GM18519 (cell line): ENCODE data around the gene CLIC1.
"Not testable (repeated sequence)": the region's sequence is repeated elsewhere in the genome, so short reads cannot be mapped to it uniquely, and the experiment has no call there.

Experiments
- ATAC-seq: cut with Tn5 transposase; IDR thresholded peaks from one replicate; pipeline ENCODE4 v1.9.1; 2021; ENCODE audit warnings: mild to moderate bottlenecking, moderate library complexity; ENCODE audit not compliant: unreplicated experiment, low FRiP score

Gene CLIC1

DNA sequence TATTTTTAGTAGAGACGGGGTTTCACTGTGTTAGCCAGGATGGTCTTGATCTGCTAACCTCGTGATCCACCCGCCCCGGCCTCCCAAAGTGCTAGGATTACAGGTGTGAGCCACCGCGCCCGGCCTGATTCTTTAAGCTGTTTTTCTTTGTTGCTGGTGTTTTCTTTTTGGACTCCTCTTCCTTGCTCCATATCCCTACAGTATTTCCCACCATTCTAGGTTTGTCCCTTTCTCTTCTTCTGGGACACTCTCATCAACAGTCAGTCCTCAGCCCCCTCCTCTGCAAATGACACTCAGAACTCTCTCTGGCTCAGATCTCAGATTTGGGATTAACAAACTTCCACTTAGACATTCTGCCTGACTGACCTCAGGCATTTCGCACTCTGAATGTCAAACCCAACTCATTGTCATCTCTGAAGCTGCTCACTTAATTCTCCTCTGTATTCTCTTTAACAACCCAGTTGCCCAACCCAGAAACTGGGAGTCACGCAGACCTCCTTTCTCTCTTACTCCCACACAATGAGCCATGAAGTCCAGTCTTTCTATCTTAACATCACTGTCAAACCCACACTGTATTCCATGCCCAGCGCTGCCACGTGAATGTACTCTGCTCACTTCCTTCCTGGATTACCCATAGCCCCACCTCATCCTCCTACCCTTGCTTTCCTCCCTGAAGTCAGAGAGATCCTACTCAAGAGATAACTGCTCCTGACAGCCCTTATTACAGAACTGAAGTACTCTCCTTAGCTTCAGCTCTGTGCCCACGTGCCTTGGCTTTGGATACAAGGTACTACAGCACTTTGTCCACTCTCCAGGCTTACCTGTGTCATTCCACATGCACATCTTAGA is 10.6 kb downstream of the CLIC1 start:
- no peak for ATAC-seq

DNA sequence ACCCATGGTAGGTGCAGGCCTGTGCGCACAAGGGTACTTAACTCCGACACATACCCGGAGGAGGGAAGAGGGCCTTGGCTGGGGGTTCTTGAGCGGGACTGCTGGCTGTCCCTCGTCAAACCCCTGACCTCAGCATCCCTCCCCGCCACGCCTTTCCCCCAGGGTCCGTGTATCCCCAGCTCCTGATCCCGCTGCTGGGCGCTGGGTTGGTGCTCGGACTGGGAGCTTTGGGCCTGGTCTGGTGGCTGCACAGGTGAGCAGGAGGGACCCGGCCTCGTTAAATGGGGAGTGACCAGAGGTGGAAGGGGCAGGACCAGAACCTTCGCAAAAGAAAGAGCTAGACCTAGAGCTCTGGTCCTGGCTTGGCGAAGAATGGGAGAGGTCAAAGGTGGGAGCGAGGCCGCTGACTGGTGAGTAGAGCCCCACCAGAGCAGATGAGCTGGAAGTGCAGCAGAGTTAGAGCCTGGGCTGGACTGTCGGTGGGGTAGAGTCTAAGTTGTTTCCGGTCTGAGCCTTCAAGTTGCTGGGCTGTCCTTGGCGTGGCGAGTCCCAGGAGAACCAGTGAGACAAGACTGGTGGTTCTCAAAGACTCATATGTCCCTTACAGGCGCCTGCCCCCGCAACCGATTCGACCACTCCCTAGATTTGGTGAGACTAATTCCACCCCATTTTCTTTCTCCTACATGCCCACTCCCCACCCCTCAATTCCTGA is 12.2 kb downstream of the CLIC1 start:
- no peak for ATAC-seq

DNA sequence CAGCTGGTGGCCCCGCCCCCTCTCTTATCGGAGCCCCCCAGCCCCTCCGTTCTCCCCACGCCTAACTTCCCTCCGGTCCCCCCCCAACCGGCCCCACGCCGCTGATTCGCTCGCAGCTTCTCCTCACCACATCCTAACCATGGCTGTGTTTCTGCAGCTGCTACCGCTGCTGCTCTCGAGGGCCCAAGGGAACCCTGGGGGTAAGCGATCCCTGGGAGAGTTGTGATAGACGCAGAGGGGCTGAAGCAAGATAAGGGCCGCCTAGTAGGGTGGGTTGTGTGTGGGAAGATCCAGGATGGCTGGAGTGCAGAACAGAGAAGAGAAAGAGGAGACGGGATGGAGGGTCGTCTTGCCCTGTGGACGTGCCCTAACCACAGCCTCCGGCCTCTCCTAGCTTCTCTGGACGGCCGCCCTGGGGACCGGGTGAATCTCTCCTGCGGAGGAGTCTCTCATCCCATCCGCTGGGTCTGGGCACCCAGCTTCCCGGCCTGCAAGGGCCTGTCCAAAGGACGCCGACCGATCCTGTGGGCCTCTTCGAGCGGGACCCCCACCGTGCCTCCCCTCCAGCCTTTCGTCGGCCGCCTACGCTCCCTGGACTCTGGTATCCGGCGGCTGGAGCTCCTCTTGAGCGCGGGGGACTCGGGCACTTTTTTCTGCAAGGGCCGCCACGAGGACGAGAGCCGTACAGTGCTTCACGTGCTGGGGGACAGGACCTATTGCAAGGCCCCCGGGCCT is 12.9 kb downstream of the CLIC1 start, which contains the start of gene MPIG6B:
TSS of gene MPIG6B (plus strand) at position 129 of the 735 bp plus-strand sequence. CDS start at position 140, 11 bp downstream.
- ATAC-seq, result no peak

- ATAC-seq, result no peak
Measured at GRCh38 chr6:31722173-31722572, 14.2 kb downstream of the CLIC1 start.

GRCh38 chr6:31721351-31722020 is 14.8 kb downstream of the CLIC1 start, which contains the start of gene LY6G6C:
LY6G6C (minus strand) TSS chr6:31721746; CDS start chr6:31721679, 67 bp downstream.
- no peak for ATAC-seq

DNA sequence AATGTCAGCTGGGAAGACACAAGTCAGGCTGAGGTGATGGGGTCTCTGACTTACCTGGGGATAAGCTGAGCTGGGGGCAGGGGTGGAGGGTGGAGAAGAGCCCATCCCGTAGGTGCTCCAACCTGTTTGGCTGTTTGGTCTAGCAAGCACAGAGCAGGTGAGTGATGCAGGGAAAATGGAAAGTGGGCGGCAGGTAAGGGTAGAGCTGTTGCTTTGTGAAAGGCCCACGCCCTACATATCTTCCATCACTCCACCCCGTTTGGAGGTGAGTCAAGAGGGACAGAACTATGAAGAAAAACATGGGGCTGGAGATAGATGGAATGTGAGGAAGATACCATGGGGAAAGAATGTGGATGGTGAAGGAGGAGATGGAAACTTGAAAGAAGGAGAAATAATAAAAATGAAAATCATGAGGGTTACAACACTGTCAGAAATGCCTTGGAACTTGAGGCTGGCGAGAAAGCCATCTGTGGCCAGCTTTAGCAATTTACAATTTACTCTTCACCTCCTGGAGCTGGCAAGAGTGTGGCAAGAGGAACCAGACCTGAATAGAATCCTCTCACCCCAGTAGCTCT is 16.0 kb downstream of the CLIC1 start:
- ATAC-seq, result no peak

GRCh38 chr6:31719001-31719400 is 17.3 kb downstream of the CLIC1 start:
- ATAC-seq, result no peak

GRCh38 chr6:31718265-31718664 is 18.1 kb downstream of the CLIC1 start:
- ATAC-seq, result no peak

GRCh38 chr6:31717499-31718222 is 18.7 kb downstream of the CLIC1 start:
- ATAC-seq, result no peak

GRCh38 chr6:31715022-31715958 is 21.0 kb downstream of the CLIC1 start, which contains the start of gene LY6G6D:
LY6G6D (plus strand) TSS chr6:31715348; CDS start chr6:31715356, 8 bp downstream.
- no peak for ATAC-seq

- no peak for ATAC-seq
Measured at GRCh38 chr6:31713991-31714684, 22.2 kb downstream of the CLIC1 start.

DNA sequence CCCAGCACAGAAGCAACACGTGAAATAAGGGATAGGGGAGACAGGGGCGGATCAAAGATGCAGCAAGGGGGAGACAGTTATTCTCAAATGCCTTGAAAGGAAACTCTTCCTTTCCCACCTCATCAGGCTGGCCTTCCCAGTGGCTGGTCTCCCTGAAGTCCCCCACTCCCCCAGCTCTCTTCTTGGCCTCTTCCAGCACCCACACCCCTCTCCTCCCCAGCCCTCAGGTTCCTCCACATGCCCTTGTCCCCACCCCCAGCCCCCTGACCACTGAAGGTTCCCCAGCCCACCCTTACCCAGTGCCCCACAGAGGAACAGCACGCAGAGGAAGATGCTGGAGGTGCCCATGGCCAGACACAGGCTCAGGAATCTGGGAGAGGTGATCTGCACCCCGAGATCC is 22.9 kb downstream of the CLIC1 start:
- ATAC-seq, result no peak

GRCh38 chr6:31712296-31712695 is 24.0 kb downstream of the CLIC1 start:
- ATAC-seq, result no peak

- no peak for ATAC-seq
Measured at GRCh38 chr6:31711233-31711632, 25.1 kb downstream of the CLIC1 start.

DNA sequence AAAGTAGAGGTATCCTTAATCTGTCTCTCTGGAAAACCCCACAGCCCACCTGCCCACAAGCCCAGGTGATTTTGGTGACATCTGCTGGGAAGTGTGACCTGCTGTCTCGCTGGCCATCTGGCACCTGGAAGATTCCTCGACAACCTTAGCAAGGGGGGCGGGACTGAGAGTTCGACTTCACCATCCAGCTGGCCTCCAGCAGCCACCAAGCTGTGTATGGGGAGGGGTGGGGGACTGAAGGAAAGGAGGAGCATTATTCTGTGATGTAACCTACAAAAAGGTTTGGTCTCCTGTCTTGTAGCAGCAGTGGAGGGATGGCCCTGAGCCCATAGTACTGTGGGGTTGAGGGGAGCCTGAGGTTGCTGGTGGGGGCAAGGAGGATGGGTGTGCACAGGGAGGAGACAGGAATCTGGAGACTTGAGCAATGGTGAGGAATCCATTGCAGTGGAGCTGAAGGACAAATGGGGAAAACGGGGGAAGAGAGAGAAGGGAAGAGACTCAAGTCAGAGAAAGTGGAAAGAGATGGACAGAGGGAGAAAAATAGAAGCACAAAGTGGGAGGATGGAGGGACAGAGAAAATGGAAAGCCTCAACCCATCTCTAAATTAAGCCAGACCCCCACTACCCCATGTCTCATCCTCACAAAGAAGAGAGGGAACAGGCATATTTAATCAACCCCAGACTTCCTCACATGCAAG is 25.7 kb downstream of the CLIC1 start:
- no peak for ATAC-seq

- not testable (repeated sequence) for ATAC-seq
Measured at GRCh38 chr6:31709157-31709556, 27.2 kb downstream of the CLIC1 start.

- ATAC-seq, result no peak
Measured at GRCh38 chr6:31708224-31708623, 28.1 kb downstream of the CLIC1 start.
